Activated CD8-positive, alpha-beta memory T cell treated with anti-CD3 and anti-CD28 coated beads for 36 hours (primary cell): Measurements from ENCODE around the gene CDR2L. TPM values are rescaled to one million over a fixed set of nuclear protein-coding genes. Genes with fewer than 3 reads are reported as not detected.
"Not testable (repeated sequence)": the region's sequence is repeated elsewhere in the genome, so short reads cannot be mapped to it uniquely, and the experiment has no call there.

Experiments used
- CTCF ChIA-PET: fragments of 350-600 bp; sonication (Branson Sonifier 250); formaldehyde crosslinking; loops from one replicate; lab custom pipeline; 2021; ENCODE audit warnings: antibody characterized with exemption; lab: Charles Lee
- POLR2A ChIA-PET: fragments of 350-600 bp; sonication (Branson Sonifier 250); formaldehyde crosslinking; loops from one replicate; lab custom pipeline; 2021; ENCODE audit warnings: antibody characterized with exemption; lab: Charles Lee
- total RNA-seq, 2 experiments: library from RNA; stranded (reverse); gene quantifications; one replicate each; pipeline ENCODE4 v1.2.3, GENCODE V29; 2021

The CDR2L gene
- total RNA-seq, 2 experiments from 2014 or later: 1.8 to 2.0 TPM

GRCh38 chr17:74956093-74956492, 31.3 kb upstream of the CDR2L start:
- CTCF ChIA-PET: interaction anchor here (0.6 to 3.9 kb wide), 4 partner anchors 14 to 58 kb away, joined by 3 to 49 read pairs (median 4); partner anchors contain the start of genes OTOP2 and USH1G
- POLR2A ChIA-PET: no interaction called here

- ChIA-PET CTCF (interaction anchor here (0.8 to 3.9 kb wide), 14 partner anchors 10 to 167 kb away, joined by 3 to 49 read pairs (median 4); partner anchors contain the start of genes CDR2L, MRPL58, OTOP2 and USH1G), POLR2A (no interaction called here)
These were observed 29.3 kb upstream of the CDR2L start for GRCh38 chr17:74957935-74958740.

GRCh38 chr17:74959826-74960515, 27.5 kb upstream of the CDR2L start:
- POLR2A ChIA-PET: no interaction called here
- CTCF ChIA-PET: interaction anchor here (0.6 to 3.9 kb wide), 13 partner anchors 12 to 154 kb away, joined by 3 to 49 read pairs (median 7); partner anchors contain the start of genes HID1, KCTD2, MRPL58 and OTOP2

- ChIA-PET POLR2A (interaction anchor here (0.6 to 2.4 kb wide), 4 partner anchors 12 to 244 kb away, joined by 3 to 17 read pairs (median 4); partner anchors contain the start of gene MRPL58), CTCF (interaction anchor here (0.6 to 3.8 kb wide), 29 partner anchors 9 to 451 kb away, joined by 3 to 31 read pairs (median 5); partner anchors contain the start of genes CDR2L, HID1, KCTD2 and MRPL58)
These were observed 26.7 kb upstream of the CDR2L start for GRCh38 chr17:74960570-74961342.

GRCh38 chr17:74961657-74962350, 25.6 kb upstream of the CDR2L start:
- POLR2A ChIA-PET: interaction anchor here (0.5 to 2.4 kb wide), 5 partner anchors 11 to 445 kb away, joined by 3 to 17 read pairs (median 4); partner anchors contain the start of gene MRPL58

GRCh38 chr17:74962622-74963394, 24.6 kb upstream of the CDR2L start:
- ChIA-PET POLR2A (interaction anchor here (2.4 kb wide), 1 partner anchor 49 kb away, joined by 17 read pairs; the partner anchor contains the start of gene MRPL58), CTCF (interaction anchor here (0.6 to 3.8 kb wide), 18 partner anchors 9 to 490 kb away, joined by 3 to 31 read pairs (median 6); partner anchors contain the start of genes ARMC7, CDR2L, HID1 and MRPL58)

More at GRCh38 chr17:74961657-74962350, 25.6 kb upstream of the CDR2L start:
- CTCF ChIA-PET: interaction anchor here (0.6 to 3.8 kb wide), 27 partner anchors 10 to 450 kb away, joined by 3 to 31 read pairs (median 6); partner anchors contain the start of genes ARMC7, CDR2L, HID1 and KCTD2

GRCh38 chr17:74963656-74964055, 23.8 kb upstream of the CDR2L start:
- ChIA-PET CTCF (interaction anchor here (0.6 to 3.8 kb wide), 6 partner anchors 8 to 449 kb away, joined by 3 to 31 read pairs (median 3); partner anchors contain the start of gene MRPL58), POLR2A (no interaction called here)

- CTCF ChIA-PET: interaction anchor here (0.6 to 1.3 kb wide), 3 partner anchors 10 to 147 kb away, joined by 3 read pairs; no protein-coding TSS in a partner anchor
- POLR2A ChIA-PET: no interaction called here
These were observed 23.1 kb upstream of the CDR2L start for GRCh38 chr17:74964246-74964761.

GRCh38 chr17:74964988-74965622, 22.3 kb upstream of the CDR2L start:
- ChIA-PET POLR2A (no interaction called here), CTCF (no interaction called here)

- POLR2A ChIA-PET: interaction anchor here (0.5 kb wide), 1 partner anchor 27 kb away, joined by 3 read pairs; no protein-coding TSS in a partner anchor
- CTCF ChIA-PET: interaction anchor here (1.4 kb wide), 1 partner anchor 11 kb away, joined by 6 read pairs; no protein-coding TSS in a partner anchor
These were observed 19.1 kb upstream of the CDR2L start for GRCh38 chr17:74968361-74968780.

- POLR2A ChIA-PET: not testable (repeated sequence)
These were observed 17.9 kb upstream of the CDR2L start for GRCh38 chr17:74969501-74969900.

GRCh38 chr17:74970395-74970794, 17.0 kb upstream of the CDR2L start:
- ChIA-PET CTCF (interaction anchor here (1.6 to 3.6 kb wide), 3 partner anchors 9 to 14 kb away, joined by 5 to 23 read pairs (median 6); no protein-coding TSS in a partner anchor), POLR2A (no interaction called here)

More at GRCh38 chr17:74969501-74969900, 17.9 kb upstream of the CDR2L start:
- CTCF ChIA-PET: interaction anchor here (1.1 to 1.6 kb wide), 2 partner anchors 9 to 13 kb away, joined by 4 to 5 read pairs; no protein-coding TSS in a partner anchor

- ChIA-PET CTCF (interaction anchor here (1.2 to 3.6 kb wide), 5 partner anchors 8 to 106 kb away, joined by 4 to 23 read pairs (median 5); no protein-coding TSS in a partner anchor), POLR2A (no interaction called here)
These were observed 16.2 kb upstream of the CDR2L start for GRCh38 chr17:74971069-74971841.

- ChIA-PET POLR2A (no interaction called here), CTCF (interaction anchor here (1.2 to 3.6 kb wide), 5 partner anchors 8 to 107 kb away, joined by 4 to 23 read pairs (median 6); partner anchors contain the start of gene MRPL58)
These were observed 15.7 kb upstream of the CDR2L start for GRCh38 chr17:74971842-74972106.
